HepG2 (cell line): Measurements from ENCODE around the gene HOXB6. TPM values are rescaled to one million over a fixed set of nuclear protein-coding genes. Genes with fewer than 3 reads are reported as not detected.

Experiments
- ATAC-seq: fragments of 200-7000 bp; cut with Tn5 transposase; 3 replicates; pipeline ENCODE4 v1.9.1; 2020; ENCODE audit warnings: mild to moderate bottlenecking, moderate library complexity
- BruUV-seq: library from RNA; stranded (reverse); fragments of 400-500 nt; replicated peaks from 2 replicates; lab custom pipeline; 2021; lab: Mats Ljungman, UMichigan
- CTCF ChIA-PET: fragments of 300-600 bp; formaldehyde crosslinking; extraction: SDS; loops from one replicate; lab custom pipeline; 2021; ENCODE audit warnings: low total read pairs, inconsistent platforms, low intra/inter-chr PET ratio; lab: Yijun Ruan, JAX
- POLR2A ChIA-PET: fragments of 350-600 bp; sonication (Branson Sonifier 250); formaldehyde crosslinking; loops from one replicate; lab custom pipeline; 2020; ENCODE audit warnings: antibody characterized with exemption, inconsistent platforms; lab: Yijun Ruan, JAX
- DNase-seq: peaks from one replicate; pipeline ENCODE4 v3.0.0-alpha.2; 2015; ENCODE audit warnings: low spot score
- FAIRE-seq: peaks from 3 replicates; lab custom pipeline; 2011; peaks lifted over from hg19 to GRCh38; lab: Jason Lieb, UNC
- H2AFZ ChIP-seq: one replicate; pipeline ENCODE4 v1.6.1; 2011; ENCODE audit warnings: low read length, inconsistent platforms
- H3K27ac ChIP-seq: fragments of 300-600 bp; 3 replicates; pipeline ENCODE4 v1.8.0; 2011; ENCODE audit warnings: mixed run types, mild to moderate bottlenecking, mixed read lengths, low read length, inconsistent platforms; ENCODE audit not compliant: insufficient read depth; ENCODE audit errors: extremely low read length
- H3K27me3 ChIP-seq, 2 experiments: fragments of 200-600 bp in 1 of 2; 2 replicates in 1 of 2; 3 replicates in 1 of 2; pipeline versions ENCODE4 v1.6.0 to v1.8.0; 2011; ENCODE audit warnings: low read length in 2 of 2, mild to moderate bottlenecking in 2 of 2, moderate library complexity in 2 of 2, inconsistent platforms in 1 of 2; ENCODE audit not compliant: insufficient read depth in 2 of 2, control insufficient read depth in 1 of 2
- H3K36me3 ChIP-seq, 2 experiments: fragments of 200-600 bp in 1 of 2; replicated peaks in 1 of 2; 2 replicates in 1 of 2; 3 replicates in 1 of 2; pipeline versions ENCODE4 v1.5.1 to v1.8.0; 2011; ENCODE audit warnings: low read length in 2 of 2, inconsistent platforms in 1 of 2; ENCODE audit not compliant: insufficient read depth in 2 of 2, control insufficient read depth in 1 of 2
- H3K4me1 ChIP-seq: 2 replicates; pipeline ENCODE4 v1.5.1; 2012; ENCODE audit warnings: low read length, inconsistent platforms; ENCODE audit not compliant: insufficient read depth
- H3K4me2 ChIP-seq: 2 replicates; pipeline ENCODE4 v1.6.0; 2011; ENCODE audit warnings: low read depth, low read length, inconsistent platforms
- H3K4me3 ChIP-seq, 3 experiments: fragments of 200-600 bp in 1 of 3; sonication (generic), shearing (Covaris generic) in 1 of 3; replicated peaks in 1 of 3; 2 replicates each; pipeline ENCODE4 v1.5.1; 2011 to 2016; ENCODE audit warnings: low read length in 3 of 3, inconsistent platforms in 2 of 3, low read depth in 2 of 3, mild to moderate bottlenecking in 2 of 3, control low read depth in 1 of 3, mixed read lengths in 1 of 3; ENCODE audit not compliant: insufficient read depth in 1 of 3
- H3K79me2 ChIP-seq: one replicate; pipeline ENCODE4 v1.6.1; 2011; ENCODE audit warnings: low read length, inconsistent platforms; ENCODE audit not compliant: insufficient read depth
- H3K9ac ChIP-seq: 2 replicates; pipeline ENCODE4 v1.6.0; 2011; ENCODE audit warnings: mild to moderate bottlenecking, low read depth, low read length, inconsistent platforms; ENCODE audit not compliant: insufficient read depth
- H3K9me3 ChIP-seq: 2 replicates; pipeline ENCODE4 v1.5.1; 2012; ENCODE audit warnings: mild to moderate bottlenecking, low read length
- H4K20me1 ChIP-seq: 2 replicates; pipeline ENCODE4 v1.6.0; 2011; ENCODE audit warnings: inconsistent platforms, mild to moderate bottlenecking, low read length, moderate library complexity; ENCODE audit not compliant: insufficient read depth
- ARID3A ChIP-seq: IDR thresholded peaks from 2 replicates; pipeline ENCODE4 v1.6.1; 2012; ENCODE audit warnings: low read depth, low read length, improper control_type of control experiment
- ATRX ChIP-seq: sonication (generic); formaldehyde crosslinking; IDR thresholded peaks from 2 replicates; pipeline ENCODE4 v1.4.0; 2020; ENCODE audit warnings: missing genetic modification reagents, borderline replicate concordance
- CCAR2 ChIP-seq: fragments of 200-400 bp; formaldehyde crosslinking; optimal IDR thresholded peaks from 2 replicates; pipeline ENCODE3; 2018; ENCODE audit warnings: low read depth, mild to moderate bottlenecking, low read length, moderate library complexity
- KDM4B ChIP-seq: sonication (generic); formaldehyde crosslinking; IDR thresholded peaks from 2 replicates; pipeline ENCODE4 v1.4.0; 2020; ENCODE audit warnings: missing genetic modification reagents
- KLF6 ChIP-seq: IDR thresholded peaks from 2 replicates; pipeline ENCODE4 v1.8.0; 2016; ENCODE audit warnings: missing biosample characterization, missing genetic modification reagents
- MED8 ChIP-seq: sonication (generic); formaldehyde crosslinking; IDR thresholded peaks from 2 replicates; pipeline ENCODE4 v1.8.1; 2023; ENCODE audit warnings: mild to moderate bottlenecking, missing genetic modification reagents; ENCODE audit not compliant: insufficient replicate concordance
- RELA ChIP-seq: sonication (generic); formaldehyde crosslinking; IDR thresholded peaks from 2 replicates; pipeline ENCODE4 v1.4.0; 2020; ENCODE audit warnings: missing genetic modification reagents
- SATB2 ChIP-seq: sonication (generic); formaldehyde crosslinking; IDR thresholded peaks from 2 replicates; pipeline ENCODE4 v1.5.0; 2020; ENCODE audit warnings: missing genetic modification reagents
- SETDB1 ChIP-seq: sonication (generic); formaldehyde crosslinking; IDR thresholded peaks from 2 replicates; pipeline ENCODE4 v1.5.1; 2020; ENCODE audit warnings: missing genetic modification reagents, mild to moderate bottlenecking, borderline replicate concordance
- THAP7 ChIP-seq: sonication (generic); formaldehyde crosslinking; IDR thresholded peaks from 2 replicates; pipeline ENCODE4 v1.8.1; 2023; ENCODE audit warnings: mild to moderate bottlenecking, missing genetic modification reagents
- ZBTB49 ChIP-seq: sonication (generic); formaldehyde crosslinking; IDR thresholded peaks from 2 replicates; pipeline ENCODE4 v1.4.0; 2020; ENCODE audit warnings: missing genetic modification reagents, borderline replicate concordance
- ZNF136 ChIP-seq: sonication (generic); formaldehyde crosslinking; IDR thresholded peaks from 2 replicates; pipeline ENCODE4 v1.8.1; 2022; ENCODE audit warnings: low read depth, mild to moderate bottlenecking, moderate library complexity, missing genetic modification reagents
- ZNF720 ChIP-seq: sonication (generic); formaldehyde crosslinking; IDR thresholded peaks from 2 replicates; pipeline ENCODE4 v1.4.0; 2020; ENCODE audit warnings: missing genetic modification reagents
- WGBS: methylation state at CpG from one replicate; pipeline ENCODE4 v1.1.6; 2017; ENCODE audit warnings: low lambda C conversion rate; 5-methylcytosine and 5-hydroxymethylcytosine counted together
- in situ Hi-C: cut with HindIII; loops from 2 replicates; pipeline ENCODE4 v1.10.0; 2017; ENCODE audit warnings: low pct_unique_long_range_greater_than_20kb; ENCODE audit not compliant: extremely low pct_ligation_motif_present
- intact Hi-C: fragments of 100-400 bp; cut with micrococcal nuclease; formaldehyde crosslinking; loops from one replicate; pipeline ENCODE4 v1.10.0; 2022; ENCODE audit not compliant: unreplicated experiment
- polyA plus RNA-seq, 8 experiments: library from polyadenylated mRNA; depleted of rRNA in 3 of 8; stranded (reverse) in 7 of 8; unstranded in 1 of 8; fragments of >200 nt; fragmentation: Illumina TruSeq in 4 of 8; extraction: Trizol in 4 of 8; gene quantifications; 2 replicates each; pipeline versions ENCODE4 v1.2.1 to v1.2.3, GENCODE V29; 2011 to 2016; ENCODE audit warnings: low read depth in 4 of 8, missing spikeins in 1 of 8, mixed read lengths in 1 of 8; ENCODE audit not compliant: insufficient read depth in 1 of 8
- total RNA-seq, 5 experiments: library from RNA; depleted of rRNA; stranded (reverse); fragments of >200 nt; fragmentation: Illumina TruSeq; extraction: Trizol; gene quantifications; 2 replicates each; pipeline ENCODE4 v1.2.3, GENCODE V29; 2016; ENCODE audit warnings: low read depth in 1 of 5

Gene HOXB6
- total and polyA plus RNA-seq, 2 of the 13 experiments (the other 11 are each of a cell fraction or from before 2014, with no cell fraction given): not detected

GRCh38 chr17:48592057-48592514 is 12.7 kb downstream of the HOXB6 start:
- DNase-seq: no peak
- Histone ChIP-seq H3K36me3 (no peaks in the 10 kb centered on the region), H3K9ac (no peak overlapping the region), H3K4me2 (no peak overlapping the region), H3K4me3 (no peak overlapping the region), H4K20me1 (no peaks in the 10 kb centered on the region; the same call in 1 of the 2 replicates), H3K4me1 (0 out of 2 replicates have a peak, but pooled peaks cover 6% of the 10 kb centered on the region), H3K27ac (no peak overlapping the region), H3K27me3 (peaks cover 44 to 91% of the 10 kb centered on the region in 2 experiments), H3K9me3 (no peaks in the 10 kb centered on the region), H2AFZ (no peak overlapping the region), H3K79me2 (no peaks in the 10 kb centered on the region)
- CTCF ChIA-PET: no interaction called here
- POLR2A ChIA-PET: no interaction called here
- TF ChIP-seq ZNF136 (no peak), SATB2 (CRISPR knock-in tag) (no peak), MED8 (no peak), RELA (CRISPR knock-in tag) (no peak), KLF6 (no peak), SETDB1 (CRISPR knock-in tag) (no peak), ARID3A (no peak), ATRX (CRISPR knock-in tag) (no peak), CCAR2 (no peak), ZBTB49 (CRISPR knock-in tag) (no peak), ZNF720 (CRISPR knock-in tag) (no peak), THAP7 (CRISPR knock-in tag) (no peak), KDM4B (CRISPR knock-in tag) (no peak)
- ATAC-seq: no peak
- in situ Hi-C loops (no loop called here), intact Hi-C loops (no loop called here)
- no peak for FAIRE-seq
- no TSS peak for BruUV-seq
- 51% methylated on average over 27 of the region's 33 CpGs for WGBS
